Stimulated activated CD8-positive, alpha-beta memory T cell treated with anti-CD3 and anti-CD28 coated beads, Interleukin-7, amount 100 ng/mL, for 48 hours (primary cell): ENCODE data around the gene EID2.
A peak's percentile ranks its signal among the peaks of the same experiment; 100 is the strongest.

Experiments used
- DNase-seq, 2 donors: peaks; one replicate each; pipeline ENCODE4 v3.0.0-alpha.2; 2020; ENCODE audit warnings: low read depth in 1 of 2; ENCODE audit errors: extremely low read depth in 1 of 2

EID2 gene

GRCh38 chr19:39539165-39539517 lies 820 bp downstream of the EID2 start:
- DNase-seq, result no peak

- DNase-seq, result no peak
These were observed 6.2 kb downstream of the EID2 start for GRCh38 chr19:39533791-39534190.

GRCh38 chr19:39533003-39533512 lies 6.9 kb downstream of the EID2 start:
- no peak for DNase-seq

- peak; percentile 88 to 90 for DNase-seq
These were observed 7.5 kb downstream of the EID2 start, which contains the start of gene EID2B for GRCh38 chr19:39532233-39533002. Gene EID2B (minus strand): TSS chr19:39532852. CDS start chr19:39532802, 50 bp downstream.

GRCh38 chr19:39531834-39532232 lies 8.1 kb downstream of the EID2 start:
- DNase-seq, result no peak

DNA sequence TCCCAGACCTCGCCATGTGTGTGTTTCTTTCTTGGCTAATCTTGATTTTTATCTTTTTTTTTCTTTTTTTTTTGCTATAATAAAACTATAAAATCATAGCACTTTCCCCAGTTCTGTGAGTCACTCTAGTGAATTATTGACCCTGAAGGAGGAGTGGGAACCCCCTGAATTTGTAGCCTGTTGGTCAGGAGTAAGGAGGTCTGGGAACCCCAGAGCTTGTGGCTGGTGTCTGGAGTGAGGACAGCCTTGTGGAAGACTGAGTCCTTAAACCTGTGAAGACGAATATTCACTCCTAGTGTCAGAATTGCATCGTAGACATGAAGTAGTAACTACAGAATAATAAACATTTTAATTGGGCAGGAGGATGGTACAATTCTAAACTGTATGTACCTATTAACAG lies 14.8 kb downstream of the EID2 start:
- no peak for DNase-seq

DNA sequence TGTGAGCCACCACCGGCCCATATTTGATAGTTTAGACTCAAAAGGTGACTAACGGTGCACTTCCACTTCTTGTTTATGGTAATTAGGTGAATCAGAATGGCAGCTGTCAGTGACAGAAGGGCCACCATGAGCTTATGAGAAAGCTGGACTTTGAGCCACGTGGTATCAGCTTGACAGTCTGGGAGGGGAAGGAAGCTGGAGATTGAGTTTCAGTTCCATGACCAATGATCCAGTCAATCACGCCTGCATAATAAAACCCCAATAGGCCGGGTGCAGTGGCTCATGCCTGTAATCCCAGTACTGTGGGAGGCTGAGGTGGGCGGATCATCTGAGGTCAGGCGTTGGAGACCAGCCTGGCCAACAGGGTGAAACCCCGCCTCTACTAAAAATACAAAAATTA lies 15.5 kb downstream of the EID2 start:
- DNase-seq, result no peak

DNA sequence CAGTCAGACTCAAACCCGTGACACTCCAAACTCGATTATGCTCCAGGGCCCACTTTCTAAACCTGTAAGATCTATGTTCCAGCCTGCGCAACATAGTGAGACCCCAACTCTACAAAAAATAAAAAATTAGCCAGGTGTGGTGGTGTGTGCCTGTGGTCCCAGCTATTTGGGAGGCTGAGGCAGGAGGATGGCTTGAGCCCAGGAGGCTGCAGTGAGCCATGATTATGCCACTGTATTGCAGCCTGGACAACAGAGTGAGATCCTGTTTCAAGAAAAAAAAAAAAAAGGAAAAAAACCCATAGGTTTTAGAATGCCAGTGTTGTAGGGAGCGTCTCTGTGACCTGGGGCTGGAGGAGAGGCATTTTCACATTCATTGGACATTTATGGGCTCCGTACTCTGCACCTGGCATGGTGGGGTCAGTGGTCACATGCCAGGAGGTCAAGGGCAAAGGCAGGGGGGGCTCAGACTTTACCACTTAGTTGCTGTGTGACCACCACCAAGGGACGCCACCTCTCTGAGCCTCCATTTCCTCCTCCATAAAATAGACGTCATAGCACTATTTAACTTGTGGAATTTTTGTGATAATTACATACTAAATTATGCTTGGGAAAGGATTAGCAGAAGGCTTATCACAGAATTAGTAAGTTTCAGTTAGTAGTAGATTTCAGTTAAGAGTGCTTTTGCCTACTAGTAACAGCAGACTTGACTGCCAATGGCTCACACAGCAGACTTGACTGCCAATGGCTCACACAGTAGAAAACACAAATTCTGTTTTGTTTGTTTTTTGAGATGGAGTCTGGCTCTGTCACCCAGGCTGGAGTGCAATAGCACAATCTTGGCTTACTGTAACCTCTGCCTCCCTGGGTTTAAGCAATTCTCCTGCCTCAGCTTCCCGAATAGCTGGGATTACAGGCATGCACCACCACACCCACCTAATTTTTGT lies 19.1 kb downstream of the EID2 start:
- DNase-seq, result no peak

GRCh38 chr19:39518975-39519374 lies 21.0 kb downstream of the EID2 start:
- DNase-seq, result no peak

GRCh38 chr19:39518458-39518857 lies 21.5 kb downstream of the EID2 start:
- no peak for DNase-seq

GRCh38 chr19:39517432-39517831 lies 22.5 kb downstream of the EID2 start:
- no peak for DNase-seq

- DNase-seq, result no peak
These were observed 23.7 kb downstream of the EID2 start for GRCh38 chr19:39516270-39516669.

- DNase-seq, result no peak
These were observed 24.3 kb downstream of the EID2 start for GRCh38 chr19:39515551-39516191.

DNA sequence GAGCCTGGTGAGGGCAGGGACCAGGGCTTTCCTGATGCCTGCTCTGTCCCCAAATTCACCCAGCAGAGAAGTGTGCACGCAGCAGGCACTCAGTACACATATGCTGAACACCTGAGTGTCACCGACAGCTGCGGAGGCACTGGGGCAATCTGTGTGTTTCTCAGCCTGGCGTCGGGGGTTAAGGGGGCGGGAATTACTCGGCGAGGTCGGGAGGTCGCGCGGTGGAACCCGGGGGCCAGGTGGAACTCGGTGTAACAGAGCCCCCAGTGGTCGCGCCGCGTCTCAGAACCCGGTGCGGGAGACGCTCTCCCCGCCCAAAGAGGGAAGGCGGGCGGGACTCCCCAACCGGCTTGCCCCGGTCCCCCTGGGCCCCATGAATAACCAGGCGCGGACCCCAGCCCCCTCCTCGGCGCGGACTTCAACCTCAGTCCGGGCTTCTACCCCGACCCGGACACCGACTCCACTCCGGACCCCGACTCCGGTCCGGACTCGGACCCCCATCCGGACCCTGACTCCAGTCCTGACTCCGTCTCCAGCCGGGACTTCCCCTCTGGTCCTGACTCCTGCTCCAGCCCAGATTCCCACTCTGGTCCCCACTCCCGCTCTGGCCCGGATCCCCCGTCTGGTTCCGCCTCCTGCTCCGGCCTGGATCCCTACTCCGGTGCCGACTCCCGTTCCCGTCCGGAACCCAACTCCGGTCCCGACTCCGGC lies 25.0 kb downstream of the EID2 start, which contains the start of gene SELENOV:
Gene SELENOV, plus strand, starts transcription at position 300 of the 711 bp plus-strand sequence. Its CDS starts 74 bp downstream, at position 374.
- DNase-seq, result peak in 1 of 2 donors; percentile 7

- no peak for DNase-seq
These were observed 27.0 kb downstream of the EID2 start for GRCh38 chr19:39512988-39513387.

DNA sequence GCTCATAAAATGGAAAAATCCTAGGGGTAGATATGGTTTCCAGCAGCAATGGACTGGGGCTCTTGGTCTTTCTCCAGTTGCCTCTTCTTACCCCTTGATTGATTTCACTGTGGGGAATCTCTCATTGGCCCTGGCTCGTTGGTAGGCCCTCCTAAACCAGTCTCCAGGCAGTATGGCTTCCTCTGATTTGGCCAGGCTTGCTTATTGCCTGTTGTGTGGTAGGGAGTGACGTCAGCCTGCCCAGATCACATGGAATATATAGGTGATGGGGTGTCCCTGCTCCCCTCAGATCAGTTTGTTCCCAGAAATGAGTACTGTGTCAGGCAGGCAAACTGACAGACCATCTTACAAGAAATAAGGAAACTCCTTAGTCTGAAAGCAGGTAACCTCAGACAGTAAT lies 30.7 kb downstream of the EID2 start:
- DNase-seq, result no peak

- no peak for DNase-seq
These were observed 31.3 kb downstream of the EID2 start for GRCh38 chr19:39508629-39509028.

- DNase-seq, result no peak
These were observed 32.1 kb downstream of the EID2 start for GRCh38 chr19:39507715-39508364.

- DNase-seq, result peak; percentile 47 to 54
These were observed 32.8 kb downstream of the EID2 start for GRCh38 chr19:39506944-39507714.
